HEK293 (cell line): Measurements from ENCODE around the gene POLD1.

Experiments
- HOXA7 ChIP-seq: sonication (generic); formaldehyde crosslinking; IDR thresholded peaks from 2 replicates; pipeline ENCODE4 v1.8.1; 2022; ENCODE audit warnings: missing genetic modification reagents, borderline replicate concordance
- SCRT1 ChIP-seq: fragments of 450-650 bp; formaldehyde crosslinking; IDR thresholded peaks from 2 replicates; pipeline ENCODE4 v1.5.1; 2016; ENCODE audit warnings: missing biosample characterization, missing genetic modification characterization, borderline replicate concordance
- TCF7L2 ChIP-seq: IDR thresholded peaks from 2 replicates; pipeline ENCODE4 v1.6.1; 2011; ENCODE audit warnings: low read depth, mild to moderate bottlenecking, inconsistent platforms, low read length, moderate library complexity, borderline replicate concordance
- ZBTB48 ChIP-seq: fragments of 450-650 bp; formaldehyde crosslinking; IDR thresholded peaks from 2 replicates; pipeline ENCODE4 v1.5.1; 2016; ENCODE audit warnings: missing biosample characterization, missing genetic modification characterization
- ZFP69B ChIP-seq: fragments of 450-650 bp; formaldehyde crosslinking; IDR thresholded peaks from 2 replicates; pipeline ENCODE4 v1.5.1; 2016; ENCODE audit warnings: missing biosample characterization, missing genetic modification characterization
- ZNF366 ChIP-seq: fragments of 450-650 bp; formaldehyde crosslinking; conservative IDR thresholded peaks from 2 replicates; pipeline ENCODE4 v1.5.1; 2016; ENCODE audit warnings: missing biosample characterization, missing genetic modification characterization
- ZNF404 ChIP-seq: fragments of 450-650 bp; formaldehyde crosslinking; IDR thresholded peaks from 2 replicates; pipeline ENCODE4 v1.5.1; 2017; ENCODE audit warnings: missing biosample characterization, missing genetic modification characterization
- ZNF585B ChIP-seq: fragments of 450-650 bp; formaldehyde crosslinking; IDR thresholded peaks from 2 replicates; pipeline ENCODE4 v1.5.1; 2016; ENCODE audit warnings: missing biosample characterization, missing genetic modification characterization
- ZNF621 ChIP-seq: fragments of 450-650 bp; formaldehyde crosslinking; IDR thresholded peaks from 2 replicates; pipeline ENCODE4 v1.5.1; 2017; ENCODE audit warnings: missing biosample characterization, missing genetic modification characterization
- ZNF654 ChIP-seq: fragments of 450-650 bp; formaldehyde crosslinking; IDR thresholded peaks from 2 replicates; pipeline ENCODE4 v1.5.1; 2016; ENCODE audit warnings: low read depth, missing biosample characterization, missing genetic modification characterization
- ZNF670 ChIP-seq: fragments of 450-650 bp; formaldehyde crosslinking; IDR thresholded peaks from 2 replicates; pipeline ENCODE4 v1.5.1; 2016; ENCODE audit warnings: missing biosample characterization, missing genetic modification characterization, low read depth
- ZNF692 ChIP-seq: fragments of 450-650 bp; formaldehyde crosslinking; IDR thresholded peaks from 2 replicates; pipeline ENCODE4 v1.5.1; 2016; ENCODE audit warnings: missing biosample characterization, missing genetic modification characterization
- ZSCAN23 ChIP-seq: fragments of 450-650 bp; formaldehyde crosslinking; IDR thresholded peaks from 2 replicates; pipeline ENCODE4 v1.5.1; 2016; ENCODE audit warnings: missing biosample characterization, missing genetic modification characterization
- ZSCAN5A ChIP-seq: fragments of 450-650 bp; formaldehyde crosslinking; IDR thresholded peaks from 2 replicates; pipeline ENCODE4 v1.5.1; 2016; ENCODE audit warnings: missing biosample characterization, missing genetic modification characterization
- ZXDB ChIP-seq: fragments of 450-650 bp; formaldehyde crosslinking; IDR thresholded peaks from 2 replicates; pipeline ENCODE4 v1.5.1; 2016; ENCODE audit warnings: missing biosample characterization, missing genetic modification characterization
- TF ChIP-seq, protein P1 (sequence below): fragments of 450-650 bp; formaldehyde crosslinking; IDR thresholded peaks from 2 replicates; pipeline ENCODE4 v1.5.1; 2016; ENCODE audit warnings: missing biosample characterization, missing genetic modification characterization
- TF ChIP-seq, protein P2 (sequence below): fragments of 450-650 bp; formaldehyde crosslinking; IDR thresholded peaks from 2 replicates; pipeline ENCODE4 v1.5.1; 2016; ENCODE audit warnings: missing biosample characterization, missing genetic modification characterization
- TF ChIP-seq, protein P3 (sequence below): fragments of 450-650 bp; formaldehyde crosslinking; IDR thresholded peaks from 2 replicates; pipeline ENCODE4 v1.5.1; 2016; ENCODE audit warnings: missing biosample characterization, missing genetic modification characterization
- TF ChIP-seq, protein P4 (sequence below): fragments of 450-650 bp; formaldehyde crosslinking; conservative IDR thresholded peaks from 2 replicates; pipeline ENCODE4 v1.5.1; 2016; ENCODE audit warnings: low read depth, missing biosample characterization, missing genetic modification characterization
- TF ChIP-seq, protein P5 (sequence below): fragments of 450-650 bp; IDR thresholded peaks from 2 replicates; pipeline ENCODE4 v1.5.1; 2018; ENCODE audit warnings: missing biosample characterization, mild to moderate bottlenecking, missing genetic modification characterization
- TF ChIP-seq, protein P6 (sequence below): fragments of 450-650 bp; formaldehyde crosslinking; IDR thresholded peaks from 2 replicates; pipeline ENCODE4 v1.5.1; 2016; ENCODE audit warnings: missing biosample characterization, missing genetic modification characterization

The POLD1 gene

DNA sequence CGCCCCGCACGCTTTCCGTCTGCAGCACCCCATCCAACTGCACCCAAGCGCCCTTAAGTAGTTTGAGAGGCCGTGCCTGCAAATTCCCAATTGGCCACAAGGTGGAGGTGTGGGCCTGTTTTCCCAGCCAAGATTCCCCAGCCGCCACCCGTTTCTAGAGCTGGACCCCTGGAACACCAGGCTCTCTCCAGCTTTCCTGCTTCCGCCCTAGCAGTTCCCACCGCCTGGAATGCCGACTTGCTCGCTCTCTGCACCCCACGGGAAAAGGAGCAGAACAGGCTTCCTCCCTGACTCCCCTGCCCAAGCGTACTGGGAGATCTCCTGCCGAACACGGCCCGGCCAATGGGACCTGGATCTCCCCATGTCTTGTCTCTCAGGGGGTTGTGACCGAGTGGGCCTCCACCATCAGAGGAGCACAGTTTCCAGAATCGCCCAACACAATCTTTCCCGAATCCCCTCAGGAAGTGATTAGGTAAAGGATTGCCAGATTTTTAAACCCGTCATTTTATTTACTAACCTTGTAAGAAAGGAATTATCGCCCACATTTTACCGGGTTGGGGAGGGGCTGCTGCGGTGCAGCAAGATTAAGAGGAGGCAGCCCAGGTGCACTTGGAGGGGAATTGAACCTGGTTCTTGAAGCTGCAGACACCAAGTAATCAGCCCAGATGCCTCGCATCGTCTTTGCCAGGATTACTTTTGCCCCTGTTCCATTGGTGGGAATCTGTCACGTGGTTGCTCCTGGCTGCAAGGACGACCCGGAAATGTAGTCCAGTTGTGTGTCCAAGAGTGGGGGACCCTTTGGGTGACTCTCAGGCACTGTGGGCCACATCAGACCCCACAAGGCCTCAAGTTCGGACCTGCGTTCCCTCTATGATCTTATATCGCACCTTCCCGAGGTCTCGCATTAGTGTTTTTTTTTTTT, 15.2 kb upstream of the POLD1 start (continued):
- TF ChIP-seq, protein P1, sequence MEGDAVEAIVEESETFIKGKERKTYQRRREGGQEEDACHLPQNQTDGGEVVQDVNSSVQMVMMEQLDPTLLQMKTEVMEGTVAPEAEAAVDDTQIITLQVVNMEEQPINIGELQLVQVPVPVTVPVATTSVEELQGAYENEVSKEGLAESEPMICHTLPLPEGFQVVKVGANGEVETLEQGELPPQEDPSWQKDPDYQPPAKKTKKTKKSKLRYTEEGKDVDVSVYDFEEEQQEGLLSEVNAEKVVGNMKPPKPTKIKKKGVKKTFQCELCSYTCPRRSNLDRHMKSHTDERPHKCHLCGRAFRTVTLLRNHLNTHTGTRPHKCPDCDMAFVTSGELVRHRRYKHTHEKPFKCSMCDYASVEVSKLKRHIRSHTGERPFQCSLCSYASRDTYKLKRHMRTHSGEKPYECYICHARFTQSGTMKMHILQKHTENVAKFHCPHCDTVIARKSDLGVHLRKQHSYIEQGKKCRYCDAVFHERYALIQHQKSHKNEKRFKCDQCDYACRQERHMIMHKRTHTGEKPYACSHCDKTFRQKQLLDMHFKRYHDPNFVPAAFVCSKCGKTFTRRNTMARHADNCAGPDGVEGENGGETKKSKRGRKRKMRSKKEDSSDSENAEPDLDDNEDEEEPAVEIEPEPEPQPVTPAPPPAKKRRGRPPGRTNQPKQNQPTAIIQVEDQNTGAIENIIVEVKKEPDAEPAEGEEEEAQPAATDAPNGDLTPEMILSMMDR (tag by site-specific recombination): peak; percentile 82
- TF ChIP-seq ZNF366: no peak; the same call in 1 of the 2 replicates
- no peak for TF ChIP-seq TCF7L2
- peak; percentile 33; the same call in 1 of the 2 replicates for TF ChIP-seq ZBTB48 (tag by site-specific recombination)
- peak; percentile 40; the same call in 1 of the 2 replicates for TF ChIP-seq ZNF692 (tag by site-specific recombination)
- no peak for TF ChIP-seq ZNF585B (tag by site-specific recombination)
- TF ChIP-seq, protein P2, sequence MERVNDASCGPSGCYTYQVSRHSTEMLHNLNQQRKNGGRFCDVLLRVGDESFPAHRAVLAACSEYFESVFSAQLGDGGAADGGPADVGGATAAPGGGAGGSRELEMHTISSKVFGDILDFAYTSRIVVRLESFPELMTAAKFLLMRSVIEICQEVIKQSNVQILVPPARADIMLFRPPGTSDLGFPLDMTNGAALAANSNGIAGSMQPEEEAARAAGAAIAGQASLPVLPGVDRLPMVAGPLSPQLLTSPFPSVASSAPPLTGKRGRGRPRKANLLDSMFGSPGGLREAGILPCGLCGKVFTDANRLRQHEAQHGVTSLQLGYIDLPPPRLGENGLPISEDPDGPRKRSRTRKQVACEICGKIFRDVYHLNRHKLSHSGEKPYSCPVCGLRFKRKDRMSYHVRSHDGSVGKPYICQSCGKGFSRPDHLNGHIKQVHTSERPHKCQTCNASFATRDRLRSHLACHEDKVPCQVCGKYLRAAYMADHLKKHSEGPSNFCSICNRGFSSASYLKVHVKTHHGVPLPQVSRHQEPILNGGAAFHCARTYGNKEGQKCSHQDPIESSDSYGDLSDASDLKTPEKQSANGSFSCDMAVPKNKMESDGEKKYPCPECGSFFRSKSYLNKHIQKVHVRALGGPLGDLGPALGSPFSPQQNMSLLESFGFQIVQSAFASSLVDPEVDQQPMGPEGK (tag by site-specific recombination): no peak; the same call in 1 of the 2 replicates
- TF ChIP-seq ZNF670: no peak
- TF ChIP-seq, protein P3, sequence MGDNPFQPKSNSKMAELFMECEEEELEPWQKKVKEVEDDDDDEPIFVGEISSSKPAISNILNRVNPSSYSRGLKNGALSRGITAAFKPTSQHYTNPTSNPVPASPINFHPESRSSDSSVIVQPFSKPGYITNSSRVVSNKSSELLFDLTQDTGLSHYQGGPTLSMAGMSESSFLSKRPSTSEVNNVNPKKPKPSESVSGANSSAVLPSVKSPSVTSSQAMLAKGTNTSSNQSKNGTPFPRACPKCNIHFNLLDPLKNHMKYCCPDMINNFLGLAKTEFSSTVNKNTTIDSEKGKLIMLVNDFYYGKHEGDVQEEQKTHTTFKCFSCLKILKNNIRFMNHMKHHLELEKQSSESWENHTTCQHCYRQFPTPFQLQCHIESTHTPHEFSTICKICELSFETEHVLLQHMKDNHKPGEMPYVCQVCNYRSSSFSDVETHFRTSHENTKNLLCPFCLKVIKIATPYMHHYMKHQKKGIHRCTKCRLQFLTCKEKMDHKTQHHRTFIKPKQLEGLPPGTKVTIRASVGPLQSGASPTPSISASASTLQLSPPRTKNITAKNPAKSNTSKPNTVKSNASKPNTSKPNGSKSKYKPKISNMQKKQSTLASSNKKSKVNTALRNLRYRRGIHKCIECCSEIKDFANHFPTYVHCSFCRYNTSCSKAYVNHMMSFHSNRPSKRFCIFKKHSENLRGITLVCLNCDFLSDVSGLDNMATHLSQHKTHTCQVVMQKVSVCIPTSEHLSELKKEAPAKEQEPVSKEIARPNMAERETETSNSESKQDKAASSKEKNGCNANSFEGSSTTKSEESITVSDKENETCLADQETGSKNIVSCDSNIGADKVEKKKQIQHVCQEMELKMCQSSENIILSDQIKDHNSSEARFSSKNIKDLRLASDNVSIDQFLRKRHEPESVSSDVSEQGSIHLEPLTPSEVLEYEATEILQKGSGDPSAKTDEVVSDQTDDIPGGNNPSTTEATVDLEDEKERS (tag by site-specific recombination): no peak
- TF ChIP-seq ZSCAN23 (tag by site-specific recombination): no peak
- TF ChIP-seq, protein P4, sequence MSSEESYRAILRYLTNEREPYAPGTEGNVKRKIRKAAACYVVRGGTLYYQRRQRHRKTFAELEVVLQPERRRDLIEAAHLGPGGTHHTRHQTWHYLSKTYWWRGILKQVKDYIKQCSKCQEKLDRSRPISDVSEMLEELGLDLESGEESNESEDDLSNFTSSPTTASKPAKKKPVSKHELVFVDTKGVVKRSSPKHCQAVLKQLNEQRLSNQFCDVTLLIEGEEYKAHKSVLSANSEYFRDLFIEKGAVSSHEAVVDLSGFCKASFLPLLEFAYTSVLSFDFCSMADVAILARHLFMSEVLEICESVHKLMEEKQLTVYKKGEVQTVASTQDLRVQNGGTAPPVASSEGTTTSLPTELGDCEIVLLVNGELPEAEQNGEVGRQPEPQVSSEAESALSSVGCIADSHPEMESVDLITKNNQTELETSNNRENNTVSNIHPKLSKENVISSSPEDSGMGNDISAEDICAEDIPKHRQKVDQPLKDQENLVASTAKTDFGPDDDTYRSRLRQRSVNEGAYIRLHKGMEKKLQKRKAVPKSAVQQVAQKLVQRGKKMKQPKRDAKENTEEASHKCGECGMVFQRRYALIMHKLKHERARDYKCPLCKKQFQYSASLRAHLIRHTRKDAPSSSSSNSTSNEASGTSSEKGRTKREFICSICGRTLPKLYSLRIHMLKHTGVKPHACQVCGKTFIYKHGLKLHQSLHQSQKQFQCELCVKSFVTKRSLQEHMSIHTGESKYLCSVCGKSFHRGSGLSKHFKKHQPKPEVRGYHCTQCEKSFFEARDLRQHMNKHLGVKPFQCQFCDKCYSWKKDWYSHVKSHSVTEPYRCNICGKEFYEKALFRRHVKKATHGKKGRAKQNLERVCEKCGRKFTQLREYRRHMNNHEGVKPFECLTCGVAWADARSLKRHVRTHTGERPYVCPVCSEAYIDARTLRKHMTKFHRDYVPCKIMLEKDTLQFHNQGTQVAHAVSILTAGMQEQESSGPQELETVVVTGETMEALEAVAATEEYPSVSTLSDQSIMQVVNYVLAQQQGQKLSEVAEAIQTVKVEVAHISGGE (tag by site-specific recombination): peak; percentile 75
- no peak for TF ChIP-seq ZNF404 (tag by site-specific recombination)
- TF ChIP-seq, protein P5, sequence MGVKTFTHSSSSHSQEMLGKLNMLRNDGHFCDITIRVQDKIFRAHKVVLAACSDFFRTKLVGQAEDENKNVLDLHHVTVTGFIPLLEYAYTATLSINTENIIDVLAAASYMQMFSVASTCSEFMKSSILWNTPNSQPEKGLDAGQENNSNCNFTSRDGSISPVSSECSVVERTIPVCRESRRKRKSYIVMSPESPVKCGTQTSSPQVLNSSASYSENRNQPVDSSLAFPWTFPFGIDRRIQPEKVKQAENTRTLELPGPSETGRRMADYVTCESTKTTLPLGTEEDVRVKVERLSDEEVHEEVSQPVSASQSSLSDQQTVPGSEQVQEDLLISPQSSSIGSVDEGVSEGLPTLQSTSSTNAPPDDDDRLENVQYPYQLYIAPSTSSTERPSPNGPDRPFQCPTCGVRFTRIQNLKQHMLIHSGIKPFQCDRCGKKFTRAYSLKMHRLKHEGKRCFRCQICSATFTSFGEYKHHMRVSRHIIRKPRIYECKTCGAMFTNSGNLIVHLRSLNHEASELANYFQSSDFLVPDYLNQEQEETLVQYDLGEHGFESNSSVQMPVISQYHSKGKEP: no peak
- no peak for TF ChIP-seq ZXDB (tag by site-specific recombination)
- no peak for TF ChIP-seq ZNF621 (tag by site-specific recombination)
- no peak for TF ChIP-seq ZSCAN5A (tag by site-specific recombination)
- TF ChIP-seq ZNF654 (tag by site-specific recombination): peak; percentile 76
- TF ChIP-seq ZFP69B (tag by site-specific recombination): no peak
- TF ChIP-seq HOXA7 (CRISPR knock-in tag): no peak
- TF ChIP-seq, protein P6, sequence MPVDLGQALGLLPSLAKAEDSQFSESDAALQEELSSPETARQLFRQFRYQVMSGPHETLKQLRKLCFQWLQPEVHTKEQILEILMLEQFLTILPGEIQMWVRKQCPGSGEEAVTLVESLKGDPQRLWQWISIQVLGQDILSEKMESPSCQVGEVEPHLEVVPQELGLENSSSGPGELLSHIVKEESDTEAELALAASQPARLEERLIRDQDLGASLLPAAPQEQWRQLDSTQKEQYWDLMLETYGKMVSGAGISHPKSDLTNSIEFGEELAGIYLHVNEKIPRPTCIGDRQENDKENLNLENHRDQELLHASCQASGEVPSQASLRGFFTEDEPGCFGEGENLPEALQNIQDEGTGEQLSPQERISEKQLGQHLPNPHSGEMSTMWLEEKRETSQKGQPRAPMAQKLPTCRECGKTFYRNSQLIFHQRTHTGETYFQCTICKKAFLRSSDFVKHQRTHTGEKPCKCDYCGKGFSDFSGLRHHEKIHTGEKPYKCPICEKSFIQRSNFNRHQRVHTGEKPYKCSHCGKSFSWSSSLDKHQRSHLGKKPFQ (tag by site-specific recombination): peak; percentile 77
- no peak for TF ChIP-seq SCRT1 (tag by site-specific recombination)
